ENCODE results near the gene NCKAP5. TPM values are rescaled to one million over a fixed set of nuclear protein-coding genes. Genes with fewer than 3 reads are reported as not detected.
A peak's percentile ranks its signal among the peaks of the same experiment; 100 is the strongest.

Gene NCKAP5
- total RNA-seq, 2 experiments from 2014 or later: not detected

DNA sequence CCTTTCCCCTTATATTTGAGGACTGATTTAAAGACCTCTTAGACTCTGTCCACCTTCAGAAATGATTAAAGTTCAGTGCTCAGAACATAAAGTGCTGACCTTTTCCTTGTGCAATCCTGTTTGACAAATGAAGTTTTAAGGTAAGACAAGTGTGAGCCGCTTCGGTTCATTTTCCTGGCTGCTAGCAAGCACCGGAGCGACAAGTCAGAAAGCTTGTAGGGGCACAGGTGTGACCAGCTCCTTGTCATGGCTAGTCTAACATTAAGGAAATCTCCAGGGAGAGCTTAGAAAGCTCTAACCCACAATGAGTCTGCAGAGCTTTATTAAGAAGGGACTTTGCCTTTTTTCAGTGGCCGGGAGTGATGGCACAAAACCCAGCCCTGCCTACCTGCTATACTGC, 2.3 kb upstream of the NCKAP5 start:
- DNase-seq (no peak), ATAC-seq (no peak)
- intact Hi-C loops (cut with micrococcal nuclease): no loop called here
- ChIA-PET POLR2A (no interaction called here), CTCF (no interaction called here)
- no peak overlapping the region for H3K4me3 Mint-ChIP-seq
- no peaks in the 10 kb centered on the region for H3K4me1 Mint-ChIP-seq (ENCODE audit: low read depth)
- no peak for TF ChIP-seq CTCF (IDR thresholded peaks at IDR 0.05)
- H3K27ac Mint-ChIP-seq: no peak overlapping the region
- H3K27me3 Mint-ChIP-seq: peaks cover 14% of the 10 kb centered on the region
- no peaks in the 10 kb centered on the region for H3K36me3 Mint-ChIP-seq (ENCODE audit: low read depth)
- no peaks in the 10 kb centered on the region for H3K9me3 Mint-ChIP-seq

DNA sequence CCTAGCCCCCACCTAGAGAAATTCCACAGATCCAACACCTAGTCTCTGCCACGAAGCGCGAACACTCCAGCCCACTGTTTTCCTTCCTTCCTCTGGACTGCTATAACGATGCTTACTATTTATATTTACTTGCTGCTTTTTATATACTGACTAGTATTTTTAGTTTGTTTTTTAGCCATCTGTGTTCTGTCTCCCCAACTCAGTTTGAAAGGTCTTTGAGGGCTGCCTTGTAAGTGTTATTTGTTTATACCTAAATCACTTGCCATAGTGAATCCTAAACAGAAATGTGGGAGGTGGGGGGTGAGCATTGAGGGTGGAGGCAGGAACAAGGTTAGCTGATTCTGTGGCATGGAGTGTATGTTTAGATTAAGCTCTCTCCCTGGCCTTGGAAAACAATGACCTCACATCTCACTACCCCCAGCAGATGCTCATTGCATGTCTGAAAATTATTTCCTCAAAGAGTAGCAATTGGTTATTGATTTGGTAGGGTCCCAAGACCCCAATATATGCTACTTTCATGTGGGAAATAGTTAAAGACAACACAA, 1.1 kb upstream of the NCKAP5 start:
- Mint-ChIP-seq H3K27me3 (peaks cover 14% of the 10 kb centered on the region), H3K36me3 (ENCODE audit: low read depth) (no peaks in the 10 kb centered on the region), H3K4me1 (ENCODE audit: low read depth) (no peaks in the 10 kb centered on the region), H3K9me3 (no peaks in the 10 kb centered on the region), H3K27ac (no peak overlapping the region), H3K4me3 (no peak overlapping the region)
- no peak for TF ChIP-seq CTCF (IDR thresholded peaks at IDR 0.05)
- ChIA-PET POLR2A (no interaction called here), CTCF (no interaction called here)
- no peak for DNase-seq
- intact Hi-C loops (cut with micrococcal nuclease): no loop called here
- no peak for ATAC-seq

DNA sequence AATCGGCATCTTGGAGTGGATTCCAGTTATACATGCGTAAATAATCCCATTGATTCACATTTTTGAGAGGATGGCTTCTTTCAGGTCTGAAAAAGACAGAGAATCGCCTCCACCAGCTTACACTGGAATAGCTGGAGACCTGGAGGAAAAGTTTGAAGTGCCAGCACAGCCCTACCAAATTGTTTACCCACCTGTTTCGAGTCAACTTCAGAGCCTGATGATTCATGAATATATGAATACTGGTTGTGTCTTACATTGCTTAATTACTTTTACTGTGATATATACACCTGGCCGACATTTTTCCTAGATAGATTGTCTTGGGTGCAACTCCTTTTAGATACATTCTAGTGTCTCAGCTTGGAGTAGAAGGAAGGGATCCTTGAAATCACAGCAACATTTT, 335 bp upstream of the NCKAP5 start:
- ChIA-PET POLR2A (no interaction called here), CTCF (no interaction called here)
- H3K27ac Mint-ChIP-seq: no peak overlapping the region
- ATAC-seq (no peak), DNase-seq (no peak)
- no peaks in the 10 kb centered on the region for H3K36me3 Mint-ChIP-seq (ENCODE audit: low read depth)
- peaks cover 14% of the 10 kb centered on the region for H3K27me3 Mint-ChIP-seq
- H3K9me3 Mint-ChIP-seq: no peaks in the 10 kb centered on the region
- no peaks in the 10 kb centered on the region for H3K4me1 Mint-ChIP-seq (ENCODE audit: low read depth)
- TF ChIP-seq CTCF (IDR thresholded peaks at IDR 0.05): no peak
- intact Hi-C loops (cut with micrococcal nuclease): no loop called here
- no peak overlapping the region for H3K4me3 Mint-ChIP-seq

DNA sequence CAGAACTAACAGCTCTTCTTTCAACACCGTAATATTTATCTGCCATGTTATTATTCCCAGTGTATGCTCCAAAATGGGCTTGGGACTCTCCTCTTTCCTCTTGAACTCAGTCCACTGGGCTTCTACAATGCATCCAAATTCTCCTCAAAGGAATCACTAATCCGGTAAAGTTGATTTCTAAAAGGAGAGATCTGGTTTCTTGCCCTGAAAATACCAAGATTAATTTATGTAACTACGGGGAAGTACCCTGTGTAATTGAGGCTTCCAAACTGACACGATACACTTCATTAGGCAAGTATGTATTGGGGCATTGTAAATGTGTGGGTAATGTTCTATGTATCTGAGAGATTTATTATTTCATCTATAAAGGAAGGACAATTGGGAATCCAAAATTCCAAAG, 5.7 kb downstream of the NCKAP5 start:
- TF ChIP-seq CTCF (IDR thresholded peaks at IDR 0.05): no peak
- Mint-ChIP-seq H3K27me3 (no peaks in the 10 kb centered on the region), H3K27ac (no peak overlapping the region), H3K9me3 (no peaks in the 10 kb centered on the region), H3K4me3 (no peak overlapping the region), H3K36me3 (ENCODE audit: low read depth) (no peaks in the 10 kb centered on the region), H3K4me1 (ENCODE audit: low read depth) (no peaks in the 10 kb centered on the region)
- ChIA-PET POLR2A (interaction anchor here (0.6 kb wide), 1 partner anchor 484 kb away, joined by 3 read pairs; no protein-coding TSS in a partner anchor), CTCF (no interaction called here)
- ATAC-seq (no peak), DNase-seq (no peak)
- intact Hi-C loops (cut with micrococcal nuclease): no loop called here

DNA sequence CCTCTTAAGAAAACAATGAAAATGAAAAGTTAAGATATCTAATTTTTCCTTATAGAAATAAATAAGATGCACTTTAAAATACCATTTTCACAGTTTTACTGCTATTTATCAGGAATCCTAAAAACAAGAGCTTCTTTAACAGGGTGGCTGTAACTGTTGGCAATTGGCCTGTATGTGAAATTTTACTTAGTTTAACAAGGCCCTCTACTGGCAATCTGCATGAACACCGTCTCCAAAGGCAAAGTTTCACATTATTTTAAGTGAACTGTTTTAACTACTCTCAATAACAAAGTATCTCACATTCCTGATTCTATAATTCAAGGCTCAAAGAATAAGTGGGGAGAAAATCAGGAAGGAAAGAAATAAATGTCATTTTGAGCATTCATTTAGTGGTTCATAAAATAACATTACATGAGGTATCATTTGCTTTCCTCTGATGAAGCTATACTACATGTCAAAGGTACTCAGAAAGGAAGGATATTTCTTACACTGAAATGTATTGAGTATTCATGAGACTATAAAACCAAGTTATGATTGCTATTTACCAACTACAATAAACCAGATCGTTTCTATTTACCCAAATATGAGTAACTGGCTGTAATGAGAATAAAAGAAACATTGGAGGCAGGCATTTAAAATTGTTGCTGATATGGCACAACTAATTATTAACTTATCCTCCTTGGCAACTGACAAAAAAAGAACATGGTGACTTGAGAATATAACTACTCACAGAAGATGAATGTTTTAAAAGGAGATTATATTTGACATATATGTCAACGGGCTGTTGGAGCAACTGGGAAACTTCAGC, 7.0 kb downstream of the NCKAP5 start:
- Mint-ChIP-seq H3K36me3 (ENCODE audit: low read depth) (no peaks in the 10 kb centered on the region), H3K27me3 (no peaks in the 10 kb centered on the region), H3K4me1 (ENCODE audit: low read depth) (no peaks in the 10 kb centered on the region), H3K4me3 (no peak overlapping the region), H3K27ac (no peak overlapping the region), H3K9me3 (no peaks in the 10 kb centered on the region)
- TF ChIP-seq CTCF (IDR thresholded peaks at IDR 0.05): no peak
- ATAC-seq: no peak
- intact Hi-C loops (cut with micrococcal nuclease): no loop called here
- ChIA-PET CTCF (interaction anchor here (0.7 to 1.0 kb wide), 2 partner anchors 283 to 1014 kb away, joined by 3 read pairs; no protein-coding TSS in a partner anchor), POLR2A (interaction anchor here (0.5 to 0.7 kb wide), 2 partner anchors 128 to 517 kb away, joined by 3 read pairs; no protein-coding TSS in a partner anchor)
- peak; percentile 4 for DNase-seq
